GM18502 (cell line): ENCODE measurements around the gene RBFOX1.

Experiments
- ATAC-seq: cut with Tn5 transposase; IDR thresholded peaks from one replicate; pipeline ENCODE4 v1.9.1; 2021; ENCODE audit warnings: mild to moderate bottlenecking; ENCODE audit not compliant: unreplicated experiment, poor library complexity

The RBFOX1 gene

DNA sequence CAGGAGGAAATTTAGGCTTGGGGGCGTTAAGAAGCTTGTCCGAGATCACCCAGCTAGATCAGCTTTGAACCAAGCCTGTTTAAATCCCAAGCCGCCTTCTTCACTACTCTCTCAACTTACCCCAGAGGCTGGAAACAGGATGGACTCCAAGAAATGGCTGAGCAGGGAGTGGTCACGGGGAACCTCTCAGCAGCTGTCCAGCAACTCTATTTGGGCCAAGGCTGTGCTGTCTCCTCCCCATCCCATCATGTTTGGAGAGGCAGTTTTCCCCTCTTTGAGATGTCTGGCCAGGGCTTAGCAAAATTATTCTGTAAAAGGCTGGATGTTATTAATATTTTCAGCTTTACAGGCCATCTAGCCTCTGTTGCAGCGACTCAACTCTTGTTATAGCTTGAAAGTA lies 305.7 kb downstream of the RBFOX1 start:
- no peak for ATAC-seq

GRCh38 chr16:7640334-7640733 lies 307.7 kb downstream of the RBFOX1 start:
- no peak for ATAC-seq

DNA sequence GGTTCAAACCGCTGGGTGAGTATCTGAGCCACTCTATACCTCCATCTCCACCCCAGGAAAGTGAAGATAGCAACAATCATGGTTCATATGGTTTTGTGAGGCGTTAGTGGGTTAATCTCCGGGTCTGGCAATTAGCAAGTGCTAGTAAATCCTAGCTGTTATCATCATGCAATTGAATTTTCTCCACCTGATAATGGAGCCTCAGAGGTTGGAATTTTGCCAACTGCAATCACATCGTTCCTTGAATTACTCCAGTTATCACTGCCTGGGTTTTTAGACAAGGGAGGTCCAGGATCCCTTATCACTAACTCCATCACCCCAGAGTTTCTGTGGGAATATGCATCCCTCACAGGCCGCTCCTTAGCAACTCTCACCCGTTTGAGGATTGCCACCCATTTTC lies 311.5 kb downstream of the RBFOX1 start:
- ATAC-seq, result no peak

DNA sequence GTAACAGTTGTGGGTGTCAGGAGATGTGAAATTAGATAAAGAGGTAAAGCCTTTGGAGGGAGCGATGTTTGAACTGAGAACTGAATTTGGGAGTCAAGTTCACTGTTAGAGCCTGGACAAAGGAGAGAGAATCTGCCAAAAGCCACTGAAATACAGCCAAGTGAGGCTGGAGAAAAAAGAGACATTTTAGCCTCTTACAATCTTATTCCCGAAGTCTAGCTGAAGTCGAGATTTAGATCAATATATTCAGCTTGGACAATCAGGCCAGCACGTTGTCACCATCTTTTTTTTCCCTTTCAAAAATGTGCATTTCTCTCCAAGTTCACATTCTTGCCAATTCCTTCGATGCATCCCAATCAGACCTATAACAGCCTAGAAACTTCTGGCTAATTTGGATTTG lies 312.2 kb downstream of the RBFOX1 start:
- ATAC-seq, result no peak

DNA sequence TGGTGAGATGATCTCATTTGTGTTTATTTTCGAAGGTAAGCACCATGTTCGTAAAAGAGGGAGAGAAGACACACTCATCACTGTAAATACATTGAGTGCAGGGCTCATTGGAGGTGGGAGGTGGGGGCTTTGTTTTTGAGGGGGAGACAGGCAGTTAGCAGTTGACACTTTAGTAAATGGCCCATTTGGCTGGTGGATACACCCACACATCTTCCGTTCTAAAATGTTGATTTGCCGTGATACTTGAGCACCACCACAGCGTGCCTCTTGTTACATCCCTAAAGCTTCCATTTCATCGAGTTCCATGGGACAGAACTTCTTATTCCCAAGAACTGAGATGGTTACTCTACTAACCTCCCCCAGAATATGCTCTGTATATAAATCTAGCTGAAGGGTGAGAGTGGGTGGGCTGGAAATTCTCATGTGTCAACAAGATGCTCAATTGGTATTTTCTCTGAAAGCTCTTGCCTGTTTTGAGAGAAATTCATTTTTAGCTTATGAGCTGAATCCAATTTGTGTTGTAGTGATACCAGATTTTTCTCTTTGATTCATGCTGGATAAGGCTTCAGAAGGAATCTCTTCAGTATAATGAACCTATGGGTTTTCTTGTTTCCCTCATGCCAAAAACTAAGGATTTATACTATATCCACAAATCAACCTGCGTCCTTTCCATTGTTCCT lies 314.3 kb downstream of the RBFOX1 start:
- ATAC-seq, result no peak

DNA sequence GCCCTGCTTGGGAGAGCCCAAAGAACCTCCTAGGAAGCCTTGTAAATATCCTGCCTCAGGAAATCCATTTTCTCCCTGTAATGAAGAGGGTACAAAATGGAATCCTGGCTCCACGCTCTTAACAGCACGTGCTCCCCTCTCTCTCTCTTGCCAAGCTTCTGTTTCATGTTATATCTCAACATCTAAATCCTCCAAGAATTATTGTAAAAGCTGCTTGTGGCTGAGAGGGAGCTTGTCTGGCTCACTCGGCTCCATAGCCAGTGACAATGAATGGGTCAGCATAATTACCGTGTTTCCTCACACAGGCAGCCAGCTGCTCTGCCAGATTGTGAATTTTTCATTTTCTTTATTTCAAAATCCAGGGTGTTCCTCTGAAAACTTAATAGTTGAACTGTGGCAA lies 317.8 kb downstream of the RBFOX1 start:
- no peak for ATAC-seq

- no peak for ATAC-seq
Measured at GRCh38 chr16:7651803-7652570, 319.3 kb downstream of the RBFOX1 start.

DNA sequence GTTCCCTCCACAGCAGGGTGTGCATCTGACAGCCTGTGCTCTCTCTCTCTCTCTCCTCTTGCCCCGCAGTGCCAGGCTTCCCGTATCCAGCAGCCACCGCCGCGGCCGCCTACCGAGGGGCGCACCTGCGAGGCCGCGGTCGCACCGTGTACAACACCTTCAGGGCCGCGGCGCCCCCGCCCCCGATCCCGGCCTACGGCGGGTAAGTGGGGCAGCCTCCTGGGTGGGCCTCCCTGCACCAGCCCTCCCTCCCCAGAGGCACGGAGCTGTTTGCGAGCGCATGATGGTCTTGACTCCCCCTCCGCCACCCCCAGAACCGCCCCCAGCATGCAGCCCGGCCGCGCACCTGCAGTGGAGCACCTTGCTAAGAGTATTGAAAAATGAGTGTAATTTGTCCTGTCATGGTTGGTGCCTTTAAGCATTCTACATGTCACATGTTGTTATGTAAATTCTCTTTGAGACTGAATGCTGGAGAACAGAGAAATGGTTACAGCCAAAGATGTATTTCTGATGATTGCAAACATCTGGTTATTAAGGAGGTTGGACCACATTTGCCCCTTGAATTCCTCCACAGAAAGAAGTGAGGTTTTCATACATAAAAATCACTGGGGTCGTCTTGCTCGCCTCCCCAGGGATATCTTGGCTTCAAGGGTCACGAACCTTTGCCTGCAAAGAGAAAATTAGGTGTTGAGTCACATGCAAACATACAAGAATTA lies 321.3 kb downstream of the RBFOX1 start:
- no peak for ATAC-seq

GRCh38 chr16:7675628-7676027 lies 343.0 kb downstream of the RBFOX1 start:
- ATAC-seq, result no peak

DNA sequence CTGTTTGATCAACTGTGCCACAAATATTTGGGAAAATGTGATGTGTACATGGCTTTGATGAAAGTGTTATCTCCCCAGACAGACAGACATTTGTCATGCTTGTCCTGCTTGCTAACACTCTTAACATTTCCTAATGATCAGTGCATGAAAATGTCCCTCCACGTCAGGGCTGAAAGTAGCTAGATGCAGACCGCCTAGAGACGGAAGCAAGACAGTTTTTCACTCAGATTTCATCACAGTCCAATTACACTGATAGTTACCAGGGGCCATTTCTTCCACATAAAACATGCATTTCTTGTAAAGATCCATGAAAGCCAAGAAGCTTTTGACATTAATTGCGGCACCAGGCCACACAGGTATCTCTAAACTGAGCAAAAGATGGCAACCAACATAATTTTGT lies 347.7 kb downstream of the RBFOX1 start:
- no peak for ATAC-seq

DNA sequence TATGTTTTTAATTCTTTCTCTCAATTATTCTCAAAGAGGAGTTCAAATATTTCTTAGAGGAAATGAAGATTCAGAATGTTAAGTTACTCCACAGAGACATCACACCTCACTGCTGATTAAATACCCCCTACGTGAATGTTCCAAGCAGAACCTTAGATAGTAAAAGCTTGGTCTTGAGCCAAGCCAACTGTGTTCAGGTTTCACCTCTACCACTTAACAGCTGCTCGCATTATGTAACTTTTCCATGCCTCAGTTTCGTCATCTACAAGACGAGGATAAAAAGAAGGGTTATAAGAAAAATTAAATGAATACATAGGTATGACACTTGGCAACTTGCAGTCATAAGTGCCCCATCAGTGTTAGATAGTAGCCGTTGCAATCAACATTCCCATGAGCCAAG lies 356.2 kb downstream of the RBFOX1 start:
- ATAC-seq, result no peak

DNA sequence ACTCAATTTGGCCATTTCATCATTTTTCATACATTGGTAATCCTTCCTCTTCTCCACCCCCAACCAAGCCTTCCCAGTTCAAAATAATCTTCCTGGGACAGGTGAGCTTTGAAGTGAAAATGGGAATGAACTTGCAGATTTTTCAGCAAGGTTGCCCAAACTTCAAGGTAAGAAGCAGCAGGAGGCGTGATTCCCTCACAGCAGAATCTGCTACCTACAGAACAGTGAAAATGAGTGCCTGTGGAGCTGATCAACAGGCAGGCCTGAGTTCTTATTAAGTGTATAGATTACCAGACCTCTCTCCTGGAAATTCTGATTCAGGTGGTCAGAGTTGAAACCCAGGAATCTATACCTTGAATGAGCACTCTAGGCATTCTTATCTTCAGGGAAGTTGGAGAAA lies 356.6 kb downstream of the RBFOX1 start:
- ATAC-seq, result no peak

GRCh38 chr16:7691533-7691932 lies 358.9 kb downstream of the RBFOX1 start:
- ATAC-seq, result no peak

GRCh38 chr16:7703672-7704071 lies 371.0 kb downstream of the RBFOX1 start:
- no peak for ATAC-seq

DNA sequence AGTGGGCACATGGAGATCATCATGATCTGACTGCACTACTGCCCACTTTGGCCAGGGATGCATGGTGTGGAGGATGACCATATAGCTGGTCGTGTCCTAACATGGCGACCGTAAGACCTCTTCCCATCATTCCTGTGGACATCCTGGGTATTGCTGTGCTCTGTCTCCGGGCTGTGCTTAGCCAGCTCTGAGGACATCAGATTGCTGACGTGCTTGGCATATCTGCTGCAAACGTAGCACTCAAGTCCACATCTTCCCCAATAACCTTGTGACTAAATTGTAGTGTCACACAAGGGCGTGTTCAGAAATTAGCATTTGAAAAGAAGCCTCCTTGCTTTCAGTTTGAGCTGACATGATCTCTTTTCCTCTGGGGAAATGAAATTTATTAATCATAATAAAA lies 373.2 kb downstream of the RBFOX1 start:
- ATAC-seq, result no peak

DNA sequence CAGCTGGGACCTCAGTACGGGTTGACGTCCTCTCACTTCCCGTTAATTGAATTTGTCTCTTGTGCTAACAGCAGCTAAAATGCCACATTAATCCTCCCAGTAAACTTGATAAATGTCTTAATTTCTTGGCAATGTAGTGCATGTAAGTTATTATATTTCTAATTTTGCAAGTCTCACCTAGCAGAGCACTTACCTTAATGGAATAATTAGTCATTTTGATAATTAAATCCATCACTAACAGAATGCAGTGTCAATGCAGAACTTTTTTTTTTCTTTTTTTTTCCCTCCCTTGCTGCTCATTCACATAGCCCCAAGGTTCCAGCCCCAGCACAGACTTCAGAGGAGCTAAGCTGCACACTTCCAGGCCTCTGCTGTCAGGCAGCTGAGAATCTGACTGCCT lies 376.5 kb downstream of the RBFOX1 start:
- no peak for ATAC-seq

- ATAC-seq, result no peak
Measured at GRCh38 chr16:7713244-7713643, 380.6 kb downstream of the RBFOX1 start.

DNA sequence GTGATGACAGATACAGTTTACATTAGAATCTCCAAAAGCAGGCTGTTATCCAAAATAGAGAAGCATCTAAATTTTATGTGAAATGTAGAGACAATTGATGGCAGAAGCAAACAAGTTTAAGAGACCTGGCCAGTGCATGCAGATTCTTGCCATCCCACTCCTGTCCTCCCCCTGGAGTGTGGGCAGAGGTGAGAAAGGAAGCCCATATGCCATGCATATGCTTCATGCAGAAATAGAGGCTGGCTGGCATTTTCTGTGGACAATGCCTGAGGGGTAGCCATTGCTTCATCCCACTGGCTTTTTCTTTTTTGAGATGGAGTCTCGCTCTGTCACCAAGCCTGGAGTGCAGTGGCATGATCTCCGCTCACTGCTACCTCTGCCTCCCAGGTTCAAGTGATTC lies 382.1 kb downstream of the RBFOX1 start:
- no peak for ATAC-seq

DNA sequence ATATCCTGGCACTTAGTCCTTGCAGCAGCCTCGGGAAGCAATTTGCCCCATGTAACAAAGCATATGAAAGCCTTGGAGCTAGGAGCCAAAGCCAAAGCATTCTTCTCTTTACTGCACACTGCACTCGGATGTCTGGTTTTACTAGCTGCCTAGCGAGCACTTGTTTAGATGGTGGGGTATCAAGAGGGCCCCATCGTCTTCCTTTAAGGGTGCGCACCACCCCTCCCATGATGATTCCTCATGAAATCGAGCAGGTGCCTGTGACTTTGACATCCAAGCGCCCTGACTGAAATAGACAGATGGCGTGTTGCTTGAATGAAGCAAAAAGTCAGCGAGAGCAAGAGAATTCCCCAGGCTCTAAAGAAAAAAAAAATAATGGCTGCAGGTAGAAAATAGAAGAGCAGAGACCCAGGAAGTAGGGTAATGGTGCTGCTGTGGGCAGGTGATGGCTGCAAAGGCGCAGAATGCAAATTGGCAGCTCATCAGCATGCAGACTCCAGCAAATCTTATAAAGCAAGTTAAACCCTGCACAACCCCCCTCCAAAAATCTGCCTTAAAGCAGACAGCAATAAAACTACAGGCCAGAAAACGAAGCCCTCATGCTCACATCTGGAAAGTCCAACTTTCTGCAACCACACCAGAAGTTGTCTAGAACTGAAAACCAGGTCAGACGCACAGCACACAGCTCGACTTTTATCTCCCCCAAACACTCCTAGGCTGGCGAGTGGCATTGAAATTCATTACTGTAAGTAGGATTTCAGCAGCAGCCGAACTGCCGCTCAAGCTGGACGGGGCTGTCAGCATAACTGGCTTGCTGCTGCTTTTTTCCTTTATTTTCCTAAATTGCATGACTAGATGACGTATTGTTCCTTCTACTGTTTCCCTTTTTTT lies 384.3 kb downstream of the RBFOX1 start:
- no peak for ATAC-seq

DNA sequence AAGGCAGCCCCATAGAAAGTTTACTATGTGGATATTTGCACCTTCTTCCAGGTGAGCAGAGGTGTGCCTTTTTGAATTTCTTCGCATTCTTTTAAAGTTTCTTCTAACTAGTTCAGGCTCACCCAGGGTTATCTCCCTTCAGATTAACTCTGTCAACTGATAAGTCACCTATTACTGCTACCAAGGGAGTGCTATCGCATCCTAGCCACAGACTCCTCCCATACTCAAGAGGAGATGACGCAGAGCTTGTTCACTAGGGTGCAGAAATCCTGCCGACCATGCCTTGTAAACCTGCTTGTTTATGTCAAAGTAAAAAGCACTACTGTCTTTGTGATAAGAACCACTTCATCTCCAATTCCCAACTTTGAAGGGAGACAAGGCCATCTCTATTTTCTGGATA lies 390.1 kb downstream of the RBFOX1 start:
- no peak for ATAC-seq
